Measurements from ENCODE around the gene ADAMTS12. TPM values are rescaled to one million over a fixed set of nuclear protein-coding genes. Genes with fewer than 3 reads are reported as not detected.

The ADAMTS12 gene
- total and polyA plus RNA-seq, 2 experiments from 2014 or later: 9.1 to 17.1 TPM

- TF ChIP-seq JUNB (IDR thresholded peaks at IDR 0.05; ENCODE audit: unreplicated experiment): no peak
- TF ChIP-seq STAT1 (IDR thresholded peaks at IDR 0.05; ENCODE audit: unreplicated experiment): no peak
- TF ChIP-seq ETS1 (IDR thresholded peaks at IDR 0.05): no peak
- TF ChIP-seq NANOG (IDR thresholded peaks at IDR 0.05; ENCODE audit: borderline replicate concordance): no peak
- no peak for TF ChIP-seq CREB1 (CRISPR knock-in tag; IDR thresholded peaks at IDR 0.05; ENCODE audit: low read depth)
- TF ChIP-seq CTCF (conservative IDR thresholded peaks at IDR 0.05; ENCODE audit: low read depth in 2 of 2): no peak
- TF ChIP-seq ZNF114 (CRISPR knock-in tag; IDR thresholded peaks at IDR 0.05): no peak
Observed at GRCh38 chr5:33612386-33612785, 279.4 kb downstream of the ADAMTS12 start (continued).

GRCh38 chr5:33611877-33612276, 279.9 kb downstream of the ADAMTS12 start:
- no peak overlapping the region for H3K27ac Mint-ChIP-seq
- TF ChIP-seq EZH2 (IDR thresholded peaks at IDR 0.05; ENCODE audit: low read depth, unreplicated experiment) (no peak), REST (IDR thresholded peaks at IDR 0.05; ENCODE audit: unreplicated experiment) (no peak), POLR2AphosphoS5 (IDR thresholded peaks at IDR 0.05; ENCODE audit: low read depth) (no peak), CREB1 (CRISPR knock-in tag; IDR thresholded peaks at IDR 0.05; ENCODE audit: low read depth) (no peak), EZH2phosphoT487 (IDR thresholded peaks at IDR 0.05; ENCODE audit: unreplicated experiment) (no peak), ZNF462 (CRISPR knock-in tag; IDR thresholded peaks at IDR 0.05) (no peak)

More at GRCh38 chr5:33611877-33612276, 279.9 kb downstream of the ADAMTS12 start:
- Mint-ChIP-seq H3K27me3 (ENCODE audit: insufficient read depth, low read depth, poor library complexity) (peaks cover 3% of the 10 kb centered on the region), H3K36me3 (ENCODE audit: low read depth) (no peaks in the 10 kb centered on the region), H3K4me1 (peaks cover 6% of the 10 kb centered on the region), H3K9me3 (no peaks in the 10 kb centered on the region), H3K4me3 (no peak overlapping the region)
- Histone ChIP-seq H3K79me2 (replicated peaks; ENCODE audit: insufficient read depth) (no peaks in the 10 kb centered on the region), H3K36me3 (ENCODE audit: insufficient read depth) (no peaks in the 10 kb centered on the region), H3K4me1 (ENCODE audit: insufficient read depth) (no peaks in the 10 kb centered on the region), H3K27ac (ENCODE audit: low read depth) (no peak overlapping the region), H3K4me2 (no peak overlapping the region), H2AFZ (no peak overlapping the region), H3K9me2 (ENCODE audit: insufficient read depth) (no peaks in the 10 kb centered on the region), H3F3A (replicated peaks; ENCODE audit: low read depth) (no peaks in the 10 kb centered on the region), H4K20me1 (replicated peaks; ENCODE audit: insufficient read depth) (no peaks in the 10 kb centered on the region), H3K27me3 (ENCODE audit: insufficient read depth) (no peaks in the 10 kb centered on the region), H3K4me3 (no peak overlapping the region)
- ATAC-seq: no peak
- DNase-seq (ENCODE audit: low spot score): no peak

All from GM23338 (cell line).